Loucy (cell line): ENCODE measurements around the gene VWA1.

ENCODE experiments used
- H2AFZ ChIP-seq: fragments of 200-600 bp; sonication (generic); 2 replicates; pipeline ENCODE4 v1.6.0; 2016; ENCODE audit warnings: antibody characterized with exemption, mild to moderate bottlenecking, low read length, moderate library complexity
- H3F3A ChIP-seq: fragments of 200-600 bp; 2 replicates; pipeline ENCODE4 v1.6.0; 2016; ENCODE audit warnings: antibody characterized with exemption, low read depth, mild to moderate bottlenecking
- H3K27me3 ChIP-seq: fragments of 200-600 bp; sonication (generic); 2 replicates; pipeline ENCODE4 v1.6.1; 2014; ENCODE audit warnings: low read length, mild to moderate bottlenecking; ENCODE audit not compliant: insufficient read depth, poor library complexity, severe bottlenecking
- H3K36me3 ChIP-seq: fragments of 200-600 bp; sonication (generic); 2 replicates; pipeline ENCODE4 v1.6.1; 2016; ENCODE audit warnings: low read length; ENCODE audit not compliant: insufficient read depth
- H3K4me1 ChIP-seq: fragments of 200-600 bp; sonication (generic); 2 replicates; pipeline ENCODE4 v1.5.1; 2014; ENCODE audit warnings: low read length, mild to moderate bottlenecking; ENCODE audit not compliant: insufficient read depth, poor library complexity, severe bottlenecking
- H3K4me2 ChIP-seq: fragments of 200-600 bp; sonication (generic); 2 replicates; pipeline ENCODE4 v1.6.0; 2014; ENCODE audit warnings: antibody characterized with exemption, low read length, low read depth, mild to moderate bottlenecking; ENCODE audit not compliant: poor library complexity, severe bottlenecking
- H3K4me3 ChIP-seq: fragments of 200-600 bp; sonication (generic); 2 replicates; pipeline ENCODE4 v1.5.1; 2014; ENCODE audit warnings: low read length, mild to moderate bottlenecking, mixed read lengths; ENCODE audit not compliant: poor library complexity, severe bottlenecking
- H3K79me2 ChIP-seq: fragments of 200-600 bp; sonication (generic); 2 replicates; pipeline ENCODE4 v1.6.1; 2014; ENCODE audit warnings: low read length; ENCODE audit not compliant: insufficient read depth
- H3K9ac ChIP-seq: fragments of 200-600 bp; sonication (generic); 2 replicates; pipeline ENCODE4 v1.6.0; 2014; ENCODE audit warnings: mild to moderate bottlenecking, low read depth, low read length, moderate library complexity; ENCODE audit not compliant: poor library complexity, severe bottlenecking
- H3K9me2 ChIP-seq: fragments of 200-600 bp; sonication (generic); replicated peaks from 2 replicates; pipeline ENCODE4 v1.6.1; 2016; ENCODE audit warnings: low read depth, low read length, mixed read lengths
- H3K9me3 ChIP-seq: fragments of 200-600 bp; sonication (generic); 2 replicates; pipeline ENCODE4 v1.6.1; 2014; ENCODE audit warnings: mild to moderate bottlenecking, antibody characterized with exemption, low read length, low read depth; ENCODE audit not compliant: insufficient read depth
- H4K20me1 ChIP-seq: fragments of 200-600 bp; sonication (generic); 2 replicates; pipeline ENCODE4 v1.6.0; 2014; ENCODE audit warnings: antibody characterized with exemption, low read length, mild to moderate bottlenecking; ENCODE audit not compliant: insufficient read depth, poor library complexity, severe bottlenecking
- EZH2phosphoT487 ChIP-seq: fragments of 200-600 bp; IDR thresholded peaks from 2 replicates; pipeline ENCODE4 v1.6.1; 2018; ENCODE audit warnings: antibody characterized with exemption, mild to moderate bottlenecking, moderate library complexity, borderline replicate concordance
- TF ChIP-seq, protein P1 (sequence below): fragments of 200-600 bp; sonication (generic); conservative IDR thresholded peaks from 2 replicates; pipeline ENCODE4 v1.5.1; 2014; ENCODE audit warnings: mild to moderate bottlenecking, antibody characterized with exemption, low read length

VWA1 gene

DNA sequence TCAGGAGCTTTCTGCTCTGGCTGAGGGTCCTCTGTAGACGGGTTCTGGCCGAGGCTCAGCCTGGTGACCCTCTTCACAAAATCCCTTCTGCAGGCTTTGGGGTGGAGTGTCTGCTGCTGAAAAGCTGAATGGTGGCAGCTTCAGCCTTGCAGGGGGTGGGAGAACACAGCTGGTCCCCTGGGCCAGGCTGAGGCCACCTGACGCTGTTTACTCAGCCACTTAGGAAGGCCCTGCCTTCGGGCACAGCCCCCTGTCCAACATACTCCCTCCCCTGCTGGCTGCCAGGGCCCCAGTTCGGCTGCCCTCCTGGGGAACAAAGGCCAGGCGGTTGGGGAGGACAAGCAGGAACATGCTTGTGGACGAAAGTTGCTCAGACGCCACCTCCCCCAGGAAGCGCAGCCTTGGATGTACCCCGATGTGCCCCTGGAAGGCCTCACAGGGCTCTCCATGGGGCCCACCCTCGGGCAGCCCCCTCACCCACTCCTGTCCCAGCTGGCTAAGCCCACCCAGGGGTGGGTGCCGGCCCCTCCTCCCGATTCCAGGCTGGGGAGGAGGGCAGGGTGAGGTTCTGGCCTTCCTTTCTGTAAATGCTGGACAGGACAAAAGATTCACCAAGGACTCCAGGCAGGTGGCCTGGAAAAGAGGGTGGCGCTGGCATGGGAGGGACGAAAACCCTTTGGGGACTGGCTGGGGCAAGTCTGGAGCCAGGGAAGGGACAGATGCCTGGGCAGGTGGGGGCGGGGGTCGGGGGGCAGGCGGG, 14.2 kb upstream of the VWA1 start, which contains the start of gene ANKRD65:
TSS of gene ANKRD65 (minus strand) at position 130 of the 760 bp plus-strand sequence. CDS start 271 bp downstream, outside the sequence.
- TF ChIP-seq EZH2phosphoT487: no peak
- TF ChIP-seq, protein P1, sequence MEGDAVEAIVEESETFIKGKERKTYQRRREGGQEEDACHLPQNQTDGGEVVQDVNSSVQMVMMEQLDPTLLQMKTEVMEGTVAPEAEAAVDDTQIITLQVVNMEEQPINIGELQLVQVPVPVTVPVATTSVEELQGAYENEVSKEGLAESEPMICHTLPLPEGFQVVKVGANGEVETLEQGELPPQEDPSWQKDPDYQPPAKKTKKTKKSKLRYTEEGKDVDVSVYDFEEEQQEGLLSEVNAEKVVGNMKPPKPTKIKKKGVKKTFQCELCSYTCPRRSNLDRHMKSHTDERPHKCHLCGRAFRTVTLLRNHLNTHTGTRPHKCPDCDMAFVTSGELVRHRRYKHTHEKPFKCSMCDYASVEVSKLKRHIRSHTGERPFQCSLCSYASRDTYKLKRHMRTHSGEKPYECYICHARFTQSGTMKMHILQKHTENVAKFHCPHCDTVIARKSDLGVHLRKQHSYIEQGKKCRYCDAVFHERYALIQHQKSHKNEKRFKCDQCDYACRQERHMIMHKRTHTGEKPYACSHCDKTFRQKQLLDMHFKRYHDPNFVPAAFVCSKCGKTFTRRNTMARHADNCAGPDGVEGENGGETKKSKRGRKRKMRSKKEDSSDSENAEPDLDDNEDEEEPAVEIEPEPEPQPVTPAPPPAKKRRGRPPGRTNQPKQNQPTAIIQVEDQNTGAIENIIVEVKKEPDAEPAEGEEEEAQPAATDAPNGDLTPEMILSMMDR: no peak
- H2AFZ ChIP-seq: no peak within 1 kb of the TSS

GRCh38 chr1:1421907-1422464, 13.5 kb upstream of the VWA1 start:
- Histone ChIP-seq H3K27me3 (no peaks in the 10 kb centered on the region), H3K36me3 (no peaks in the 10 kb centered on the region), H3F3A (no peaks in the 10 kb centered on the region), H3K9ac (no peak overlapping the region), H3K4me3 (no peak overlapping the region), H2AFZ (no peak overlapping the region), H3K9me3 (no peaks in the 10 kb centered on the region), H3K4me2 (no peak overlapping the region), H4K20me1 (no peaks in the 10 kb centered on the region), H3K4me1 (peaks cover 11% of the 10 kb centered on the region), H3K79me2 (no peaks in the 10 kb centered on the region), H3K9me2 (no peaks in the 10 kb centered on the region)
- TF ChIP-seq, protein P1: no peak
- TF ChIP-seq EZH2phosphoT487: no peak

More for the DNA sequence above, 14.2 kb upstream of the VWA1 start, which contains the start of gene ANKRD65:
- H3K9me3 ChIP-seq: no peaks in the 10 kb centered on the region
- peak within 1 kb of the TSS; percentile 52 for H3K9ac ChIP-seq
- H3F3A ChIP-seq: no peaks in the 10 kb centered on the region
- H3K79me2 ChIP-seq: no peaks in the 10 kb centered on the region
- no peaks in the 10 kb centered on the region for H3K9me2 ChIP-seq
- H3K4me1 ChIP-seq: peaks cover 11% of the 10 kb centered on the region
- no peaks in the 10 kb centered on the region for H4K20me1 ChIP-seq
- H3K27me3 ChIP-seq: no peaks in the 10 kb centered on the region
- H3K4me2 ChIP-seq: no peak within 1 kb of the TSS
- no peak within 1 kb of the TSS for H3K4me3 ChIP-seq
- no peaks in the 10 kb centered on the region for H3K36me3 ChIP-seq

- no peak overlapping the region for H3K9ac ChIP-seq
Observed at GRCh38 chr1:1422465-1423244, 12.8 kb upstream of the VWA1 start.

More at GRCh38 chr1:1422465-1423244, 12.8 kb upstream of the VWA1 start:
- TF ChIP-seq EZH2phosphoT487: no peak
- TF ChIP-seq, protein P1: no peak
- Histone ChIP-seq H3K4me2 (no peak overlapping the region), H3K79me2 (no peaks in the 10 kb centered on the region), H4K20me1 (no peaks in the 10 kb centered on the region), H3K9me3 (no peaks in the 10 kb centered on the region), H3K36me3 (no peaks in the 10 kb centered on the region), H3K27me3 (no peaks in the 10 kb centered on the region), H3K9me2 (no peaks in the 10 kb centered on the region), H3K4me1 (peaks cover 11% of the 10 kb centered on the region), H2AFZ (no peak overlapping the region), H3K4me3 (no peak overlapping the region), H3F3A (no peaks in the 10 kb centered on the region)
